IMR-90 (cell line): Measurements from ENCODE around the gene CWF19L2. TPM values are rescaled to one million over a fixed set of nuclear protein-coding genes. Genes with fewer than 3 reads are reported as not detected.

Source experiments
- ATAC-seq: fragments of 200-7000 bp; cut with Tn5 transposase; 2 replicates; pipeline ENCODE4 v1.9.1; 2020; ENCODE audit warnings: low read depth, mild to moderate bottlenecking, moderate library complexity
- BruUV-seq: library from RNA; stranded (reverse); fragments of 400-500 nt; replicated peaks from 2 replicates; lab custom pipeline; 2021; lab: Mats Ljungman, UMichigan
- CTCF ChIA-PET: fragments of 300-600 bp; formaldehyde crosslinking; extraction: SDS; loops from one replicate; lab custom pipeline; 2021; ENCODE audit warnings: antibody characterized with exemption; lab: Yijun Ruan, JAX
- POLR2A ChIA-PET: fragments of 300-600 bp; sonication (Branson Sonifier 250); formaldehyde crosslinking; loops from one replicate; lab custom pipeline; 2022; ENCODE audit warnings: antibody characterized with exemption; ENCODE audit not compliant: unreplicated experiment; lab: Charles Lee
- DNase-seq: peaks from one replicate; pipeline ENCODE4 v3.0.0; 2013
- H2AFZ ChIP-seq: replicated peaks from 2 replicates; pipeline ENCODE3; 2013; ENCODE audit warnings: low read length, mild to moderate bottlenecking; ENCODE audit not compliant: poor library complexity
- H2AK5ac ChIP-seq: 2 replicates; pipeline ENCODE4 v1.6.1; 2013; ENCODE audit warnings: low read depth, low read length, inconsistent platforms
- H2AK9ac ChIP-seq: replicated peaks from 2 replicates; pipeline ENCODE3; 2013; ENCODE audit warnings: mild to moderate bottlenecking, low read depth, low read length, moderate library complexity; ENCODE audit not compliant: poor library complexity
- H2BK120ac ChIP-seq: 2 replicates; pipeline ENCODE4 v1.6.1; 2013; ENCODE audit warnings: low read depth, low read length, inconsistent platforms
- H2BK15ac ChIP-seq: 3 replicates; pipeline ENCODE4 v1.6.1; 2013; ENCODE audit warnings: low read depth, low read length, inconsistent platforms
- H2BK20ac ChIP-seq: 2 replicates; pipeline ENCODE4 v1.6.1; 2013; ENCODE audit warnings: low read depth, mild to moderate bottlenecking, inconsistent platforms, low read length, moderate library complexity
- H2BK5ac ChIP-seq: 2 replicates; pipeline ENCODE4 v1.6.1; 2013; ENCODE audit warnings: mild to moderate bottlenecking, low read depth, low read length, inconsistent platforms; ENCODE audit not compliant: poor library complexity, severe bottlenecking
- H3K14ac ChIP-seq: replicated peaks from 2 replicates; pipeline ENCODE4 v1.6.1; 2013; ENCODE audit warnings: low read depth, low read length, inconsistent platforms
- H3K18ac ChIP-seq: 2 replicates; pipeline ENCODE4 v1.6.1; 2013; ENCODE audit warnings: low read depth, low read length, control low read depth
- H3K23ac ChIP-seq: 2 replicates; pipeline ENCODE4 v1.6.1; 2013; ENCODE audit warnings: low read depth, low read length, inconsistent platforms
- H3K27ac ChIP-seq: 2 replicates; pipeline ENCODE4 v1.5.1; 2013; ENCODE audit warnings: mild to moderate bottlenecking, control low read depth, low read length; ENCODE audit not compliant: insufficient read depth
- H3K27me3 ChIP-seq: 2 replicates; pipeline ENCODE4 v1.6.1; 2013; ENCODE audit warnings: low read length; ENCODE audit not compliant: control insufficient read depth, insufficient read depth
- H3K36me3 ChIP-seq: 2 replicates; pipeline ENCODE4 v1.6.1; 2013; ENCODE audit warnings: low read length, mixed read lengths; ENCODE audit not compliant: control insufficient read depth, insufficient read depth
- H3K4ac ChIP-seq: 2 replicates; pipeline ENCODE4 v1.6.1; 2013; ENCODE audit warnings: low read depth, low read length, inconsistent platforms
- H3K4me1 ChIP-seq: 2 replicates; pipeline ENCODE4 v1.6.1; 2013; ENCODE audit warnings: low read length, mixed read lengths; ENCODE audit not compliant: control insufficient read depth, insufficient read depth
- H3K4me2 ChIP-seq: 2 replicates; pipeline ENCODE4 v1.6.1; 2013; ENCODE audit warnings: low read depth, mild to moderate bottlenecking, control low read depth, low read length, moderate library complexity
- H3K4me3 ChIP-seq: 2 replicates; pipeline ENCODE4 v1.5.1; 2013; ENCODE audit warnings: low read depth, mild to moderate bottlenecking, control low read depth, low read length, moderate library complexity; ENCODE audit not compliant: insufficient read depth
- H3K56ac ChIP-seq: 2 replicates; pipeline ENCODE4 v1.6.1; 2013; ENCODE audit warnings: low read length, inconsistent platforms; ENCODE audit not compliant: insufficient read depth; ENCODE audit errors: extremely low read depth
- H3K79me1 ChIP-seq, 2 experiments: 2 replicates each; pipeline ENCODE4 v1.6.1; 2013; ENCODE audit warnings: low read length in 2 of 2, inconsistent platforms in 1 of 2, low read depth in 1 of 2
- H3K9ac ChIP-seq: 2 replicates; pipeline ENCODE4 v1.6.1; 2013; ENCODE audit warnings: low read depth, low read length, control low read depth
- H3K9me1 ChIP-seq: 2 replicates; pipeline ENCODE4 v1.6.1; 2013; ENCODE audit warnings: low read length, inconsistent platforms; ENCODE audit not compliant: insufficient read depth
- H3K9me3 ChIP-seq: 2 replicates; pipeline ENCODE4 v1.6.1; 2013; ENCODE audit warnings: low read length; ENCODE audit not compliant: control insufficient read depth, insufficient read depth
- H4K20me1 ChIP-seq: 2 replicates; pipeline ENCODE4 v1.6.1; 2013; ENCODE audit warnings: low read length, inconsistent platforms; ENCODE audit not compliant: insufficient read depth
- H4K5ac ChIP-seq: 2 replicates; pipeline ENCODE4 v1.6.1; 2013; ENCODE audit warnings: mild to moderate bottlenecking, low read depth, low read length, control low read depth
- H4K8ac ChIP-seq, 2 experiments: 2 replicates each; pipeline ENCODE4 v1.6.1; 2013; ENCODE audit warnings: low read depth in 2 of 2, low read length in 2 of 2, control low read depth in 1 of 2, inconsistent platforms in 1 of 2
- H4K91ac ChIP-seq: 2 replicates; pipeline ENCODE4 v1.6.1; 2013; ENCODE audit warnings: low read depth, low read length, inconsistent platforms; ENCODE audit not compliant: insufficient read depth
- BHLHE40 ChIP-seq: fragments of 150-350 bp; IDR thresholded peaks from 2 replicates; pipeline ENCODE4 v1.6.1; 2016; ENCODE audit warnings: mild to moderate bottlenecking, low read depth, low read length
- CEBPB ChIP-seq: IDR thresholded peaks from 2 replicates; pipeline ENCODE4 v1.6.1; 2012; ENCODE audit warnings: low read depth, low read length, improper control_type of control experiment
- CHD1 ChIP-seq: IDR thresholded peaks from 2 replicates; pipeline ENCODE4 v1.6.1; 2012; ENCODE audit warnings: low read depth, low read length, improper control_type of control experiment
- CTCF ChIP-seq: conservative IDR thresholded peaks from 2 replicates; pipeline ENCODE4 v1.5.1; 2012; ENCODE audit warnings: mild to moderate bottlenecking, low read depth, low read length, improper control_type of control experiment
- ELK1 ChIP-seq: fragments of 150-350 bp; IDR thresholded peaks from 2 replicates; pipeline ENCODE4 v1.6.1; 2016; ENCODE audit warnings: low read depth, mild to moderate bottlenecking, low read length, moderate library complexity, borderline replicate concordance
- FOS ChIP-seq: fragments of 150-350 bp; IDR thresholded peaks from 2 replicates; pipeline ENCODE4 v1.6.1; 2016; ENCODE audit warnings: low read depth, low read length
- MAFK ChIP-seq: IDR thresholded peaks from 2 replicates; pipeline ENCODE4 v1.6.1; 2012; ENCODE audit warnings: low read depth, low read length, improper control_type of control experiment
- MAZ ChIP-seq: IDR thresholded peaks from 2 replicates; pipeline ENCODE4 v1.6.1; 2012; ENCODE audit warnings: low read depth, mild to moderate bottlenecking, low read length, improper control_type of control experiment, moderate library complexity, borderline replicate concordance
- MXI1 ChIP-seq: IDR thresholded peaks from 2 replicates; pipeline ENCODE4 v1.6.1; 2012; ENCODE audit warnings: low read depth, mild to moderate bottlenecking, low read length, moderate library complexity, borderline replicate concordance
- NFE2L2 ChIP-seq: fragments of 150-350 bp; IDR thresholded peaks from 2 replicates; pipeline ENCODE4 v1.6.1; 2016; ENCODE audit warnings: low read depth, mild to moderate bottlenecking, low read length
- POLR2A ChIP-seq: IDR thresholded peaks from 2 replicates; pipeline ENCODE4 v1.6.1; 2012; ENCODE audit warnings: mild to moderate bottlenecking, low read depth, low read length
- RAD21 ChIP-seq: IDR thresholded peaks from 2 replicates; pipeline ENCODE4 v1.6.1; 2012; ENCODE audit warnings: low read length, improper control_type of control experiment
- RCOR1 ChIP-seq: IDR thresholded peaks from 2 replicates; pipeline ENCODE4 v1.6.1; 2012; ENCODE audit warnings: mild to moderate bottlenecking, low read length, improper control_type of control experiment; ENCODE audit not compliant: insufficient replicate concordance
- RFX5 ChIP-seq: IDR thresholded peaks from 2 replicates; pipeline ENCODE4 v1.8.0; 2012; ENCODE audit warnings: low read depth, mild to moderate bottlenecking, low read length, moderate library complexity
- SMC3 ChIP-seq: fragments of 150-350 bp; IDR thresholded peaks from 2 replicates; pipeline ENCODE4 v1.6.1; 2016; ENCODE audit warnings: low read depth, mild to moderate bottlenecking, antibody characterized with exemption, low read length, moderate library complexity
- USF2 ChIP-seq: fragments of 150-350 bp; IDR thresholded peaks from 2 replicates; pipeline ENCODE4 v1.6.1; 2017; ENCODE audit warnings: mild to moderate bottlenecking, antibody characterized with exemption, low read length, low read depth
- WGBS, 2 experiments: methylation state at CpG; one replicate each; pipeline versions ENCODE4 v1.1.5 to v1.1.7; 2013; ENCODE audit warnings: missing lambda C conversion rate in 2 of 2; ENCODE audit not compliant: insufficient read length in 1 of 2; ENCODE audit errors: extremely low coverage in 2 of 2; 5-methylcytosine and 5-hydroxymethylcytosine counted together
- dilution Hi-C: fragments of 300-500 bp; cut with HindIII; formaldehyde crosslinking; loops from one replicate; pipeline ENCODE4 v1.14.3; 2018; ENCODE audit warnings: low sequenced_read_pairs; ENCODE audit not compliant: unreplicated experiment
- in situ Hi-C: fragments of 300-500 bp; cut with MboI; formaldehyde crosslinking; loops from 3 replicates; pipeline ENCODE4 v1.14.3; 2019; ENCODE audit warnings: low sequenced_read_pairs, inconsistent platforms, mixed read lengths
- intact Hi-C: fragments of 100-400 bp; cut with micrococcal nuclease; formaldehyde crosslinking; loops from 2 replicates; pipeline ENCODE4 v1.10.0; 2022
- polyA plus RNA-seq, 3 experiments: library from polyadenylated mRNA; depleted of rRNA; stranded (reverse); fragments of >200 nt; gene quantifications; 2 replicates each; pipeline ENCODE4 v1.2.3, GENCODE V29; 2012; ENCODE audit warnings: low replicate concordance in 1 of 3
- total RNA-seq: library from RNA; depleted of rRNA; stranded (reverse); fragments of >200 nt; gene quantifications from 2 replicates; pipeline ENCODE4 v1.2.3, GENCODE V29; 2012

The CWF19L2 gene
- total and polyA plus RNA-seq, 2 of the 4 experiments (the other 2 are of a cell fraction), result 1.7 to 3.8 TPM

GRCh38 chr11:107442715-107443215, 14.9 kb downstream of the CWF19L2 start:
- no peaks in the 10 kb centered on the region for H3K9me1 ChIP-seq
- H3K18ac ChIP-seq, result no peak overlapping the region
- no peak overlapping the region for H4K8ac ChIP-seq
- TF ChIP-seq POLR2A (no peak), SMC3 (no peak), CEBPB (no peak), MAZ (no peak), NFE2L2 (no peak), RFX5 (no peak), RAD21 (no peak), CTCF (no peak), USF2 (no peak), CHD1 (no peak), RCOR1 (no peak), ELK1 (no peak), MAFK (no peak), MXI1 (no peak), BHLHE40 (no peak), FOS (no peak)
- DNase-seq (no peak), ATAC-seq (no peak)
- H4K20me1 ChIP-seq, result no peaks in the 10 kb centered on the region
- H3K79me1 ChIP-seq, result peaks cover 0 to 6% of the 10 kb centered on the region in 2 experiments; a peak in 1 of 4 replicates
- no peak overlapping the region for H3K4me3 ChIP-seq
- no peaks in the 10 kb centered on the region for H3K4me1 ChIP-seq
- H3K4me2 ChIP-seq, result no peak overlapping the region
- no peaks in the 10 kb centered on the region for H3K9me3 ChIP-seq
- no peak overlapping the region for H3K56ac ChIP-seq
- no peak overlapping the region for H3K23ac ChIP-seq
- peaks cover 7% of the 10 kb centered on the region for H3K36me3 ChIP-seq
- no peak overlapping the region for H2BK5ac ChIP-seq
- no peak overlapping the region for H2AFZ ChIP-seq
- no peak overlapping the region for H2AK5ac ChIP-seq
- in situ Hi-C loops (no loop called here), intact Hi-C loops (no loop called here), dilution Hi-C loops (no loop called here)
- H3K4ac ChIP-seq, result no peak overlapping the region
- no peak overlapping the region for H2BK20ac ChIP-seq
- no peak overlapping the region for H2BK15ac ChIP-seq
- H3K27me3 ChIP-seq, result no peaks in the 10 kb centered on the region
- no CpG with 5 or more reads among the region's 1 CpG for whole genome bisulfite sequencing, 2 experiments
- ChIA-PET CTCF (no interaction called here), POLR2A (no interaction called here)
- no peak overlapping the region for H4K91ac ChIP-seq
- BruUV-seq, result no TSS peak
- no peak overlapping the region for H3K14ac ChIP-seq
- H2AK9ac ChIP-seq, result no peak overlapping the region
- no peak overlapping the region for H4K5ac ChIP-seq
- no peak overlapping the region for H3K27ac ChIP-seq
- H2BK120ac ChIP-seq, result no peak overlapping the region
- H3K9ac ChIP-seq, result no peak overlapping the region
